HG03571 (cell line): Measurements from ENCODE around the gene TAS2R50.

Experiments
- ATAC-seq: cut with Tn5 transposase; IDR thresholded peaks from one replicate; pipeline ENCODE4 v1.9.1; 2021; ENCODE audit not compliant: unreplicated experiment

The TAS2R50 gene

GRCh38 chr12:10956085-10956484, 30.6 kb downstream of the TAS2R50 start:
- ATAC-seq = no peak

- no peak for ATAC-seq
Measured at GRCh38 chr12:10952645-10953044, 34.1 kb downstream of the TAS2R50 start.

- no peak for ATAC-seq
Measured at GRCh38 chr12:10943167-10943566, 43.5 kb downstream of the TAS2R50 start.

GRCh38 chr12:10941916-10942607, 44.6 kb downstream of the TAS2R50 start:
- no peak for ATAC-seq

GRCh38 chr12:10941369-10941768, 45.3 kb downstream of the TAS2R50 start:
- ATAC-seq = no peak

- ATAC-seq = no peak
Measured at GRCh38 chr12:10940389-10940788, 46.3 kb downstream of the TAS2R50 start.

- ATAC-seq = no peak
Measured at GRCh38 chr12:10939163-10939562, 47.5 kb downstream of the TAS2R50 start, which contains the start of gene TAS2R14. TSS of gene TAS2R14 (minus strand) at chr12:10939263. CDS start at chr12:10939207, 56 bp downstream.

GRCh38 chr12:10936506-10936905, 50.2 kb downstream of the TAS2R50 start:
- no peak for ATAC-seq
